SK-N-SH treated with all-trans-retinoic acid at 6 μM for 48 hours (cell line): Measurements from ENCODE around the gene KIAA1958.

ENCODE experiments used
- ARNTL ChIP-seq: fragments of 450-650 bp; formaldehyde crosslinking; IDR thresholded peaks from 2 replicates; pipeline ENCODE4 v1.5.0; 2020; ENCODE audit warnings: low read depth, mild to moderate bottlenecking, moderate library complexity, borderline replicate concordance
- BACH2 ChIP-seq: fragments of 250-450 bp; sonication (Bioruptor Pico); IDR thresholded peaks from 2 replicates; pipeline ENCODE4 v1.9.0; 2021; ENCODE audit warnings: mild to moderate bottlenecking, borderline replicate concordance
- CSDC2 ChIP-seq: fragments of 250-450 bp; sonication (Bioruptor Pico); IDR thresholded peaks from 2 replicates; pipeline ENCODE4 v1.5.0; 2020; ENCODE audit warnings: mild to moderate bottlenecking, moderate library complexity
- PPARA ChIP-seq: fragments of 250-450 bp; sonication (Bioruptor Pico); IDR thresholded peaks from 2 replicates; pipeline ENCODE4 v1.5.0; 2020; ENCODE audit warnings: mild to moderate bottlenecking, borderline replicate concordance
- TSHZ2 ChIP-seq: fragments of 250-450 bp; sonication (Bioruptor Pico); IDR thresholded peaks from 2 replicates; pipeline ENCODE4 v1.5.0; 2020; ENCODE audit warnings: mild to moderate bottlenecking, moderate library complexity
- ZFP3 ChIP-seq: fragments of 250-450 bp; sonication (Bioruptor Pico); IDR thresholded peaks from 2 replicates; pipeline ENCODE4 v1.5.0; 2020; ENCODE audit warnings: mild to moderate bottlenecking, moderate library complexity
- ZFP30 ChIP-seq: fragments of 450-650 bp; formaldehyde crosslinking; IDR thresholded peaks from 2 replicates; pipeline ENCODE4 v1.5.0; 2022; ENCODE audit warnings: mild to moderate bottlenecking, moderate library complexity

- TF ChIP-seq ZFP3 (no peak), CSDC2 (CRISPR knock-in tag) (no peak), TSHZ2 (CRISPR knock-in tag) (no peak), PPARA (CRISPR knock-in tag) (no peak), BACH2 (CRISPR knock-in tag) (no peak), ARNTL (CRISPR knock-in tag) (no peak), ZFP30 (CRISPR knock-in tag) (no peak)
These were observed 184.5 kb downstream of the KIAA1958 start for GRCh38 chr9:112670991-112671625.
